K562 (cell line): Measurements from ENCODE around the gene DBX1.

Experiments used
- HMGXB4 ChIP-seq: sonication (generic); formaldehyde crosslinking; IDR thresholded peaks from 2 replicates; pipeline ENCODE4 v1.8.1; 2023; ENCODE audit warnings: mild to moderate bottlenecking, missing genetic modification reagents
- NFYB ChIP-seq: IDR thresholded peaks from 2 replicates; pipeline ENCODE4 v1.6.1; 2011; ENCODE audit warnings: mild to moderate bottlenecking, moderate library complexity; ENCODE audit not compliant: insufficient read length; ENCODE audit errors: extremely low read depth
- STAT5A ChIP-seq: IDR thresholded peaks from 2 replicates; pipeline ENCODE4 v1.6.1; 2012; ENCODE audit warnings: low read length, inconsistent platforms, borderline replicate concordance
- ZFX ChIP-seq: sonication (generic); formaldehyde crosslinking; IDR thresholded peaks from 2 replicates; pipeline ENCODE4 v1.8.0; 2022; ENCODE audit warnings: mild to moderate bottlenecking, missing genetic modification reagents, moderate library complexity
- TF ChIP-seq, protein P1 (sequence below): fragments of 250-450 bp; sonication (Bioruptor Pico); IDR thresholded peaks from 2 replicates; pipeline ENCODE4 v1.5.0; 2020; ENCODE audit warnings: mild to moderate bottlenecking, borderline replicate concordance

DNA sequence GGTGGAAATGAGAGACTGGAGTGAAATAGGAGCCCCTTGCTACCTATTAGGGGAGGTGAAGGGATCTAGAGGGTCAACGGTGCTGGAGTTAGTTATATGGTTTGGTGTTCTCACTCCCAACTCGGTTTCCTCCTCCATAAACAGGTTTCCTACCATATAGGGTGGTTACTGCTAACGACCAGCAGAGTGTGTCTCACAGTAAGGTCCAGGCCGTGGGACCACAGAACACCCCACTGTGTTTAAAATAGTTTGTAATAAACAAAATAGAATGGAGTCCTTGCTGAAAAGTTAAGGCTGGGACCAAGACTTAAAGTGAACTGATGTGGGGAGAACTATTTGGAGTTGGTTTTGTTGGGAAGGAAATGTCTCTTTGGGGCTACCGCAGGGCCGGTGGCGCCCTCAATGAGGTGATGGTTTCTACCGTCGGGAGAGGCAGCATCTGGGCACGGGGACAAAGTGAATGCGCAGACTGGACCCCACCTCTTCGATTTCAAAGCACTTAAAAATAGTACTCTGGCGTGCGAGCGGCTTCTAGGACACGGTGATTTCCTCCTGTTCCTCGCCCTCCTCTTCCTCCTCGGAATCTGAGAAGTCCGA is 4.5 kb downstream of the DBX1 start:
- TF ChIP-seq, protein P1, sequence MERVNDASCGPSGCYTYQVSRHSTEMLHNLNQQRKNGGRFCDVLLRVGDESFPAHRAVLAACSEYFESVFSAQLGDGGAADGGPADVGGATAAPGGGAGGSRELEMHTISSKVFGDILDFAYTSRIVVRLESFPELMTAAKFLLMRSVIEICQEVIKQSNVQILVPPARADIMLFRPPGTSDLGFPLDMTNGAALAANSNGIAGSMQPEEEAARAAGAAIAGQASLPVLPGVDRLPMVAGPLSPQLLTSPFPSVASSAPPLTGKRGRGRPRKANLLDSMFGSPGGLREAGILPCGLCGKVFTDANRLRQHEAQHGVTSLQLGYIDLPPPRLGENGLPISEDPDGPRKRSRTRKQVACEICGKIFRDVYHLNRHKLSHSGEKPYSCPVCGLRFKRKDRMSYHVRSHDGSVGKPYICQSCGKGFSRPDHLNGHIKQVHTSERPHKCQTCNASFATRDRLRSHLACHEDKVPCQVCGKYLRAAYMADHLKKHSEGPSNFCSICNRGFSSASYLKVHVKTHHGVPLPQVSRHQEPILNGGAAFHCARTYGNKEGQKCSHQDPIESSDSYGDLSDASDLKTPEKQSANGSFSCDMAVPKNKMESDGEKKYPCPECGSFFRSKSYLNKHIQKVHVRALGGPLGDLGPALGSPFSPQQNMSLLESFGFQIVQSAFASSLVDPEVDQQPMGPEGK (CRISPR knock-in tag), result no peak
- TF ChIP-seq NFYB (no peak), STAT5A (no peak), ZFX (no peak), HMGXB4 (CRISPR knock-in tag) (no peak)
